MCF 10A (cell line): ENCODE data around the gene ZNF74. TPM values are rescaled to one million over a fixed set of nuclear protein-coding genes. Genes with fewer than 3 reads are reported as not detected.
"Not testable (repeated sequence)": the region's sequence is repeated elsewhere in the genome, so short reads cannot be mapped to it uniquely, and the experiment has no call there.

Experiments
- Bru-seq: library from RNA; stranded (reverse); fragments of 400-500 nt; gene quantifications from one replicate; lab custom pipeline; 2021; lab: Mats Ljungman, UMichigan
- BruChase-seq, 2 experiments: library from RNA; stranded (reverse); fragments of 400-500 nt; gene quantifications; one replicate each; lab custom pipeline; 2021; lab: Mats Ljungman, UMichigan
- BruUV-seq: library from RNA; stranded (reverse); fragments of 400-500 nt; replicated peaks from 2 replicates; lab custom pipeline; 2021; lab: Mats Ljungman, UMichigan
- CTCF ChIA-PET: fragments of 300-600 bp; sonication (Branson Sonifier 250); formaldehyde crosslinking; extraction: SDS; loops from one replicate; lab custom pipeline; 2021; ENCODE audit warnings: antibody characterized with exemption, inconsistent platforms; lab: Yijun Ruan, JAX
- POLR2A ChIA-PET: fragments of 300-600, 350-650 bp; sonication (Branson Sonifier 250); formaldehyde crosslinking; extraction: SDS; loops from one replicate; lab custom pipeline; 2020; ENCODE audit warnings: antibody characterized with exemption, inconsistent platforms; lab: Yijun Ruan, JAX
- DNase-seq: peaks from one replicate; pipeline ENCODE4 v3.0.0-alpha.2; 2018; ENCODE audit not compliant: unreplicated experiment
- H3K27ac Mint-ChIP-seq: one replicate; pipeline ENCODE4 v1.8.0; 2022; ENCODE audit warnings: mild to moderate bottlenecking, low read depth, mixed read lengths; ENCODE audit not compliant: unreplicated experiment
- H3K27me3 Mint-ChIP-seq: one replicate; pipeline ENCODE4 v1.8.0; 2022; ENCODE audit warnings: mixed read lengths; ENCODE audit not compliant: insufficient read depth, unreplicated experiment
- H3K36me3 Mint-ChIP-seq: one replicate; pipeline ENCODE4 v1.8.0; 2022; ENCODE audit warnings: mild to moderate bottlenecking, moderate library complexity, mixed read lengths; ENCODE audit not compliant: insufficient read depth, unreplicated experiment
- H3K4me1 Mint-ChIP-seq: one replicate; pipeline ENCODE4 v1.8.0; 2022; ENCODE audit warnings: mixed read lengths; ENCODE audit not compliant: insufficient read depth, unreplicated experiment
- H3K4me3 Mint-ChIP-seq: one replicate; pipeline ENCODE4 v1.8.0; 2022; ENCODE audit warnings: mild to moderate bottlenecking, moderate library complexity, mixed read lengths; ENCODE audit not compliant: unreplicated experiment
- H3K9me3 Mint-ChIP-seq: one replicate; pipeline ENCODE4 v1.8.0; 2022; ENCODE audit warnings: mixed read lengths; ENCODE audit not compliant: unreplicated experiment
- intact Hi-C: fragments of 100-400 bp; cut with micrococcal nuclease; formaldehyde crosslinking; loops from 2 replicates; pipeline ENCODE4 v1.14.1; 2022
- long read RNA-seq: library from polyadenylated mRNA; stranded (forward); transcript quantifications from one replicate; pipeline ENCODE4 v2.0.0, GENCODE V29; 2022
- total RNA-seq: library from RNA; stranded (reverse); gene quantifications from 2 replicates; pipeline ENCODE4 v1.2.3, GENCODE V29; 2022
- TF ChIP-seq, protein P1 (sequence below): fragments of 200-600 bp; IDR thresholded peaks from one replicate; pipeline ENCODE4 v1.8.0; 2022; ENCODE audit warnings: antibody characterized with exemption, mild to moderate bottlenecking; ENCODE audit not compliant: unreplicated experiment

The ZNF74 gene
- total RNA-seq (9.9 and 10.4 TPM in 2 replicates), Bru-seq, nascent RNA (percentile 44 among the genes with signal in this experiment), BruChase-seq, experiment 1, labeled RNA remaining after a 6-hour chase (percentile 48 among the genes with signal in this experiment), BruChase-seq, experiment 2, labeled RNA remaining after a 2-hour chase (percentile 59 among the genes with signal in this experiment)
- long read RNA-seq, transcript ZNF74-202 (5 exons, 3,159 nt): major isoform, 15 of 20 reads
- long read RNA-seq, partial matches to known transcripts: 0 of 20 reads
- long read RNA-seq, other reads (novel, unspliced or antisense): 2 of 20 reads

DNA sequence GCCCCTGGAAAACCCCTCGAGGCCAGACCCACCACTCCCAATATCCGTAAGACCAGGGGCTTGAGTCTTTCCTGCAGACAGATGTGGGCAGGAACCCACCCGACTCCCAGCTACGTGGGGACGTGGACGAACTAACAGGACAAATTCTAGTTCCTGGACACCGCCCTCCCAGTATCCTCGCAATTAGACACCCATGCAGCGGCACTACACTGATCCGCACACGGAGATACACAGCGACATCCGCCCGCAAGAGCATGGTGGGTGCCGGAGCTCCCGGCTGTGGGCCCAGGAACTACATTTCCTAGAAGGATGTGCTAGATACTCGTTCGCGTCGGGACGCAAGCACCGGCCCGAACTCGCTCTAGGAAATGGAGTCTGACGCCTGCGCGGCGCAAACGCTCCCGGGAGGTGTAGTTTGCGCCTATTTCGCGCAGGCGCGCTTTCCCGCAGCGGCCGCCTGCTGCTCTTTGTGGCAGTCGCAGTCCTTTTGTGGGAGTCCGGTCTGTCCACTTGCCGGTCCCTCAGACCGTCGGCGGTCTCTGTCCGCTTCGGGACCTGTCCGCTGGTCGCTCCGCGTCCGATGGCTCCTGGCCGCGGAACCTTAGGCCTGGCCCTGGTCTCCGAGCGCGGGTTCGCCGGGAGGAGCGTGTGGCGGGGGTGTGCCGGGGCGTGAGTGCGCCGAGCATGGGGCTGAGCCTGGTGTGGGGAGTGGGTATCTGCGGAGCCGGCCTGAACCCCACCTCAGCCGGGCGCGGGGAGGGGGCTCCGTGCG, at the start of gene ZNF74:
Gene ZNF74 (plus strand): TSS at position 447 of the 772 bp plus-strand sequence. CDS start 478 bp downstream, outside the sequence.
- H3K4me3 Mint-ChIP-seq: peak within 1 kb of the TSS; percentile 78
- H3K27ac Mint-ChIP-seq: peak within 1 kb of the TSS; percentile 51
- ChIA-PET POLR2A (interaction anchor here (0.7 to 2.4 kb wide), 8 partner anchors 9 to 174 kb away, joined by 3 to 16 read pairs (median 6); partner anchors contain the start of gene DGCR6L), CTCF (interaction anchor here (0.9 to 1.3 kb wide), 4 partner anchors 11 to 171 kb away, joined by 3 to 6 read pairs (median 4); no protein-coding TSS in a partner anchor)
- H3K27me3 Mint-ChIP-seq: no peaks in the 10 kb centered on the region
- intact Hi-C loops: no loop called here
- peaks cover 5% of the 10 kb centered on the region for H3K9me3 Mint-ChIP-seq
- peaks cover 18% of the 10 kb centered on the region for H3K4me1 Mint-ChIP-seq
- TF ChIP-seq, protein P1, sequence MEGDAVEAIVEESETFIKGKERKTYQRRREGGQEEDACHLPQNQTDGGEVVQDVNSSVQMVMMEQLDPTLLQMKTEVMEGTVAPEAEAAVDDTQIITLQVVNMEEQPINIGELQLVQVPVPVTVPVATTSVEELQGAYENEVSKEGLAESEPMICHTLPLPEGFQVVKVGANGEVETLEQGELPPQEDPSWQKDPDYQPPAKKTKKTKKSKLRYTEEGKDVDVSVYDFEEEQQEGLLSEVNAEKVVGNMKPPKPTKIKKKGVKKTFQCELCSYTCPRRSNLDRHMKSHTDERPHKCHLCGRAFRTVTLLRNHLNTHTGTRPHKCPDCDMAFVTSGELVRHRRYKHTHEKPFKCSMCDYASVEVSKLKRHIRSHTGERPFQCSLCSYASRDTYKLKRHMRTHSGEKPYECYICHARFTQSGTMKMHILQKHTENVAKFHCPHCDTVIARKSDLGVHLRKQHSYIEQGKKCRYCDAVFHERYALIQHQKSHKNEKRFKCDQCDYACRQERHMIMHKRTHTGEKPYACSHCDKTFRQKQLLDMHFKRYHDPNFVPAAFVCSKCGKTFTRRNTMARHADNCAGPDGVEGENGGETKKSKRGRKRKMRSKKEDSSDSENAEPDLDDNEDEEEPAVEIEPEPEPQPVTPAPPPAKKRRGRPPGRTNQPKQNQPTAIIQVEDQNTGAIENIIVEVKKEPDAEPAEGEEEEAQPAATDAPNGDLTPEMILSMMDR: no peak
- TSS peak; percentile 23 for BruUV-seq
- H3K36me3 Mint-ChIP-seq: no peaks in the 10 kb centered on the region
- DNase-seq: peak; percentile 86

DNA sequence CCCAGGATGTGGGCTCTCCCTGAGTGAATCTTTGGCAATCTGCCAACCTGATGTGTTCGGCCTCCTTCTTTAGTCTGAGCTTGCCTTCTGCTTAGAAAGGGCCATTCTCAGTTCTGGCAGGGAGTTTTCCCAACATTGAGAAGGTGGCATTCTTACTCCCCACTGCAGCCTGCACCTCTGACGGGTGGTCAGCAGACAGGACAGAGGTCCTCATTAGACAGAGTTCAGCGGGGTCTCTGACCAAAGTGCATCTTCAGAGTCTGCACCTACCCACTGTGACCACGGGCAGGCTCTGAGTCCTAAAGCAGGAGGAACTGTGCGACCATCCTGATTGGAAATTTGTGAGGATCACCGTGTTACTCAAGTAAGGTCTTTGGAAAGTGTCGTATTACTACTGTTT, 47.4 kb upstream of the ZNF74 start:
- POLR2A ChIA-PET, H3K36me3 Mint-ChIP-seq, BruUV-seq, H3K27ac Mint-ChIP-seq, H3K9me3 Mint-ChIP-seq, CTCF ChIA-PET, intact Hi-C loops, H3K4me1 Mint-ChIP-seq, DNase-seq, H3K27me3 Mint-ChIP-seq, H3K4me3 Mint-ChIP-seq: not testable (repeated sequence)

DNA sequence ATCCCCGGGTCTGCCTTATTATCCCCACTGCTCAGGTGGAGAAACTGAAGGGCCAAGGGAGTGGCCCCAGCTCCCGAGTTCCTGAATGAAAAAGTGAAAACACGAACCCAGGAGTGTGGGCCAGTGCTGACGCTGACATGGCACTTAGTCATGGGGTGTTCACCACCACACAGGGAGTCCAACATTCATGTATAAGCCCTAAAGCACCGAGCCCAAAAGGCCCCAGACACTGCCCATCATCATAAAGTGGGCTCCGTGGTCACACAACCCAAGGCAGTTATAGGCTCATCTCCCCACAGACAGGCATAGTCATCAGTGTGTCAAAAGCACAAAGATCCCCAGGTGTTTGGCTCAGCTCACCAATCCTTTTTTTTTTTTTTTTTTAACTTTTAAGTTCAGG, 41.4 kb upstream of the ZNF74 start:
- H3K4me1 Mint-ChIP-seq, H3K27me3 Mint-ChIP-seq, H3K4me3 Mint-ChIP-seq, BruUV-seq, POLR2A ChIA-PET, H3K9me3 Mint-ChIP-seq, H3K36me3 Mint-ChIP-seq, CTCF ChIA-PET, intact Hi-C loops, DNase-seq, H3K27ac Mint-ChIP-seq: not testable (repeated sequence)

DNA sequence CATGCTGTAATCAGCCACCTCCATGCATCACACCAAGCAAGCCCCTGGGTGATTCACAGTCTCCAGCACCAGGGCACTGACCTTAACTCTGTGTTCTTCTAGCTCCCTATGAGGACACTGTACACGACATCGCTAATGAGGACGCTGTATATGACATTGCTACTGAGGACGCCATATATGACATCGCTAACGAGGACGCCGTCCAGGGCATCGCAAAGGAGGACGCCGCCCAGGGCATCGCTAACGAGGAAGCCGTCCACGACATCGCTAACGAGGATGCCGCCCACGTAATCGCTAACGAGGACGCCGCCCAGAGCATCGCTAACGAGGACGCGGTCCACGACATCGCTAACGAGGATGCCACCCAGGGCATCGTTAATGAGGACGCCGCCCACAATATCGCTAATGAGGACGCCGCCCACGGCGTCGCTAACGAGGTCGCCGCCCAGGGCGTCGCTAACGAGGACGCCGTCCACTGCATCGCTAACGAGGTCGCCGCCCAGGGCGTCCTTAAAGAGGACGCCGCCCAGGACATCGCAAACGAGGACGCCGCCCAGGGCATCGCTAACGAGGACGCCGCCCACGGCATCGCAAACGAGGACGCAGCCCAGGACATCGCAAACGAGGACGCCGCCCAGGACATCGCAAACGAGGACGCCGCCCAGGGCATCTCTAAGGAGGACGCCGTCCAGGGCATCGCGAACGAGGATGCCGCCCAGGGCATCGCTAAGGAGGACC, 39.5 kb upstream of the ZNF74 start:
- Mint-ChIP-seq H3K4me1 (no peaks in the 10 kb centered on the region), H3K4me3 (no peak overlapping the region), H3K9me3 (no peaks in the 10 kb centered on the region), H3K27ac (no peak overlapping the region), H3K27me3 (no peaks in the 10 kb centered on the region), H3K36me3 (peaks cover 6% of the 10 kb centered on the region)
- intact Hi-C loops: no loop called here
- CTCF ChIA-PET: no interaction called here
- no TSS peak for BruUV-seq
- POLR2A ChIA-PET: no interaction called here
- no peak for DNase-seq
- TF ChIP-seq, protein P1: no peak

DNA sequence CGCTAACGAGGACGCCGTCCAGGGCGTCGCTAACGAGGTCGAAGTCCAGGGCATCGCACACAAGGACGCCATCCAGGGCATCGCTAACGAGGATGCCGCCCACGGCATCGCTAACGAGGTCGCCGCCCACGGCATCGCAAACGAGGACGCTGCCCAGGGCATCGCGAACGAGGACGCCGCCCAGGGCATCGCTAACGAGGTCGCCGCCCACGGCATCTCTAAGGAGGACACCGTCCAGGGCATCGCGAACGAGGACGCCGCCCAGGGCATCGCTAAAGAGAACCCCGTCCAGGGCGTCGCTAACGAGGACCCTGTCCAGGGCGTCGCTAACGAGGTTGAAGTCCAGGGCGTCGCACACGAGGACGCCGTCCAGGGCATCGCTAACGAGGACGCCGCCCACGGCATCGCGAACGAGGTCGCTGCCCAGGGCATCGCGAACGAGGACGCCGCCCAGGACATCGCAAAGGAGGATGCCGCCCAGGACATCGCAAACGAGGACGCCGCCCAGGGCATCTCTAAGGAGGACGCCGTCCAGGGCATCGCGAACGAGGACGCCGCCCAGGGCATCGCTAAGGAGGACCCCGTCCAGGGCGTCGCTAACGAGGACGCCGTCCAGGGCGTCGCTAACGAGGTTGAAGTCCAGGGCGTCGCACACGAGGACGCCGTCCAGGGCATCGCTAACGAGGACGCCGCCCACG, 37.9 kb upstream of the ZNF74 start:
- POLR2A ChIA-PET, H3K27me3 Mint-ChIP-seq, CTCF ChIA-PET, H3K27ac Mint-ChIP-seq, H3K4me3 Mint-ChIP-seq, BruUV-seq, H3K4me1 Mint-ChIP-seq, H3K9me3 Mint-ChIP-seq, DNase-seq, intact Hi-C loops, H3K36me3 Mint-ChIP-seq: not testable (repeated sequence)

DNA sequence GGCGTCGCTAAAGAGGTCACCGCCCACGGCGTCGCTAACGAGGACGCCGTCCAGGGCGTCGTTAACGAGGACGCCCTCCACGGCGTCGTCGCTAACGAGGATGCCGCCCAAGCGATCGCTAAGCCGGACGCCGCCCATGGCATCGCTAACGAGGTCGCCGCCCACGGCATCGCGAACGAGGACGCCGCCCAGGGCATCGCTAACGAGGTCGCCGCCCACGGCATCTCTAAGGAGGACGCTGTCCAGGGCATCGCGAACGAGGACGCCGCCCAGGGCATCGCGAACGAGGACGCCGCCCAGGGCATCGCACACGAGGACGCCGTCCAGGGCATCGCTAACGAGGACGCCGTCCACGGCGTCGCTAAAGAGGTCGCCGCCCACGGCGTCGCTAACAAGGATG, 37.0 kb upstream of the ZNF74 start:
- intact Hi-C loops, H3K27ac Mint-ChIP-seq, H3K36me3 Mint-ChIP-seq, BruUV-seq, H3K4me3 Mint-ChIP-seq, H3K27me3 Mint-ChIP-seq, CTCF ChIA-PET, H3K4me1 Mint-ChIP-seq, POLR2A ChIA-PET, H3K9me3 Mint-ChIP-seq, DNase-seq: not testable (repeated sequence)

DNA sequence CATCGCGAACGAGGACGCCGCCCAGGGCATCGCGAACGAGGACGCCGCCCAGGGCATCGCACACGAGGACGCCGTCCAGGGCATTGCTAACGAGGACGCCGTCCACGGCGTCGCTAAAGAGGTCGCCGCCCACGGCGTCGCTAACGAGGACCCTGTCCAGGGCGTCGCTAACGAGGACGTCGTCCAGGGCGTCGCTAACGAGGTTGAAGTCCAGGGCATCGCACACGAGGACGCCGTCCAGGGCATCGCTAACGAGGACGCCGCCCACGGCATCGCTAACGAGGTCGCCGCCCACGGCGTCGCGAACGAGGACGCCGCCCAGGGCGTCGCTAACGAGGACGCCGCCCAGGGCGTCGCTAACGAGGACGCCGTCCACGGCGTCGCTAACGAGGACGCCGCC, 36.0 kb upstream of the ZNF74 start:
- H3K4me1 Mint-ChIP-seq, intact Hi-C loops, DNase-seq, CTCF ChIA-PET, H3K36me3 Mint-ChIP-seq, H3K27me3 Mint-ChIP-seq, POLR2A ChIA-PET, BruUV-seq, H3K27ac Mint-ChIP-seq, H3K4me3 Mint-ChIP-seq, H3K9me3 Mint-ChIP-seq: not testable (repeated sequence)
